SHP77 (cell line): ENCODE measurements around the gene GADL1.

Experiments used
- DNase-seq, 2 experiments: peaks; one replicate each; lab custom pipeline; 2025; lab: John Stamatoyannopoulos, UW

GADL1 gene, protein sequence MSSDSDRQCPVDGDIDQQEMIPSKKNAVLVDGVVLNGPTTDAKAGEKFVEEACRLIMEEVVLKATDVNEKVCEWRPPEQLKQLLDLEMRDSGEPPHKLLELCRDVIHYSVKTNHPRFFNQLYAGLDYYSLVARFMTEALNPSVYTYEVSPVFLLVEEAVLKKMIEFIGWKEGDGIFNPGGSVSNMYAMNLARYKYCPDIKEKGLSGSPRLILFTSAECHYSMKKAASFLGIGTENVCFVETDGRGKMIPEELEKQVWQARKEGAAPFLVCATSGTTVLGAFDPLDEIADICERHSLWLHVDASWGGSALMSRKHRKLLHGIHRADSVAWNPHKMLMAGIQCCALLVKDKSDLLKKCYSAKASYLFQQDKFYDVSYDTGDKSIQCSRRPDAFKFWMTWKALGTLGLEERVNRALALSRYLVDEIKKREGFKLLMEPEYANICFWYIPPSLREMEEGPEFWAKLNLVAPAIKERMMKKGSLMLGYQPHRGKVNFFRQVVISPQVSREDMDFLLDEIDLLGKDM

GRCh38 chr3:30894521-30895251 lies at the start of gene GADL1:
Gene GADL1 (minus strand): TSS chr3:30894661. CDS start chr3:30894614, 47 bp downstream.
- no peak for DNase-seq

DNA sequence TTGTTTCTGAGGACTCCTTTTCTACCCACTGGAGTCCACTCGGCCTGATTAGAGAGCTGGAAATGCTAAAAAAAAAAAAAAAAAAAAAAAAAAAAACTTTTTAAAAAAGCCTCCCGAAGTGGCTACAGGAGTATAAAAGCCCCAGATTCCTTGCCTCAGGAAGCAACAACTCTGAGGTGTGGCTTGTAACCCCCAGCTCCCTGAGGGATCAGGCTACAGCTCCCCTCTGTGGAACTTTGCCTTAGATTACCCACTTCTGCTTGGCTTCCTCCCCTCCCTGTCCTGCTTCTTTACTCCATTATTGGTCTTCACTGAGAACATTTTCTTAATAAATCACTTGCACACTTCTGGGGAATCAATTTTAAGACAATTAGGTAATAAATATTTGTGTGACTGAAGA lies 49.7 kb upstream of the GADL1 start:
- DNase-seq, result no peak

DNA sequence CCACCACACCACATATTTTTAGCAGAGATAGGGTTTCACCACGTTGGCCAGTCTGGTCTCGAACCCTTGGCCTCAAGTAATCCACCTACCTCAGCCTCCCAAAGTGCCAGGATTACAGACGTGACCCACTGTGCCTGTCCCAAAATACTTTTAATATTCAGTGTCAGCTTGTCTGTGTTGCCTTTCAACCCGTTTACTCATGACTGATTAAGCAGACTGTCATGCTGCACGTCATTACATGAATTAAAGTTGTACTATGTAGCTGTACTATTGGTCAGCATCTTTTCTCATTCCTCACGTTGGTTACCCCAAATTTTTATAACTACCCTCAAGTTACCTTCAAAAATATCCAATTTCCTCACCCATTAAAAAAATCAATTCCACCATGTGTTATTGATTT lies 48.7 kb upstream of the GADL1 start:
- DNase-seq, result no peak

GRCh38 chr3:30941342-30941741 lies 46.9 kb upstream of the GADL1 start:
- no peak for DNase-seq

- DNase-seq, result no peak
These were observed 46.3 kb upstream of the GADL1 start for GRCh38 chr3:30940740-30941139.

- peak; percentile 28 to 60 for DNase-seq
These were observed 39.7 kb upstream of the GADL1 start for GRCh38 chr3:30934208-30934550.

DNA sequence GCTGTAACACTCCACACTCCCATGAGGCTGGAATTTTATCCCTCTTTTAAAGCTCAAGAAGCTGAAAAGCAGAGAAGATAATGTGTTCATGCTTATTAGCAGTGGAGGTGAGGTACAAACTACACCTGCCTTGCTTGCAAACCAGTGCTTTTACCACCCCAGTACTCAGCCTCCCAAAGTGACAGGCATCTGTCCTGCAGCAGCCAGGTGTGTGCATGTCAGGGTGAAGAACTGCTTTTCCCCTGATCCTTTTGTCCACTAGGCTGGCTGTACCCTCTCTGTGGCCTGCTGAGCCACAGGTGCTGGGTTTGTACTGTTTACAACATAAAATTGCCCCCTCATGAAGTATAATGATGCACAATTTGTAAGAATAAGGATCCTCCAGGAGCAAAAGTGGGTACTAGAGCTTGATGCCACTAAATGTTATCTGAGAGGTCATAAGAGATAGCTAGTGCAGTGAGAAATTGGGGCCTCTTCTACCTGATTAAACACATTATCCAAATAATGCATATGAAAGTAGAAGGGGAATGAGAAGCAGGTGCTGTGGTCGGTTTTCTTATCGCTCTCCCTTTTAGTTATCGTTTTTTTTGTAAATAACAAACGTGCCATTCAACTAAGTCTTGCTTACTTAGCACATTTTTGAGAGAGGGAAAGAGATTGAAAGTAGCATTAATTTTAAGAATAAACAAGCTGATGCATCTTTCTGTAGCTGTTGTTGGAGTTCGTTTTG lies 39.2 kb upstream of the GADL1 start:
- peak; percentile 5 to 11 for DNase-seq

- no peak for DNase-seq
These were observed 38.1 kb upstream of the GADL1 start for GRCh38 chr3:30932513-30933098.

DNA sequence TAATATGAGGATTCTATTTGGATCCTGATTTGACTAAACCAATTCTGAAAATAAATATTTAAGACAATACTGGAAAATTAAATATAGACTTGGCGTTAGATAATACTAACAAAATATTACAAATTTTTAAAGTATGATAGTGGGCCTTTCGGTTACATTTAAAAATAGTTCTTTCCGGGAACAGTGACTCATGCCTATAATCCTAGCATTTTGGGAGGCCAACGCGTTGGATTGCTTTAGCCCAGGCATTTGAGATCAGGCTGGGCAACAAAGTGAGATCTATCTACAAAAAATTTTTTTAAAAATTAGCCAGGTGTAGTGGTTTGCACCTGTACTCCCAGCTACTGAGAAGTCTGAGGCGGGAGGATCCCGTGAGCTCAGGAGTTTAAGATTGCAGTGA lies 30.3 kb upstream of the GADL1 start:
- DNase-seq, result no peak

- DNase-seq, result no peak
These were observed 25.1 kb upstream of the GADL1 start for GRCh38 chr3:30919564-30919963.

DNA sequence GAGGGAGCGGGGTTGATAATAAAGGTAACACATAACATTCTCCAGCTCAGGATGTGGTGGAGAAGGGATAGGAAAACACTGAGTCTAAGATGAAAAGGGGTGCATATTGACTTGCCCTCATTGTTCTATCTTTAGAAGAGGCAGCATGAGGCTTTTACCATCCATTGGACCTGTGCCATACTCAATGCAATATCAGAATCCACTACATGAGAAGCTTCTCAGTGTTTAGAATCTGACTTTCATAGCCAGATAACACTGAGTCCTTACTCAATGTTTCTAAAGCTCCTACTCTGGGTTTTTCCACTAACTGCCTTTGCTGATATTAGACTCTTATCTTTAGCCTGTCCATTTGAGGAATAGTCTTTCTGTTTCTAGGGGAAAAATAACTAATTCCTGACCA lies 24.3 kb upstream of the GADL1 start:
- DNase-seq, result no peak

- no peak for DNase-seq
These were observed 21.3 kb upstream of the GADL1 start for GRCh38 chr3:30915782-30916181.

DNA sequence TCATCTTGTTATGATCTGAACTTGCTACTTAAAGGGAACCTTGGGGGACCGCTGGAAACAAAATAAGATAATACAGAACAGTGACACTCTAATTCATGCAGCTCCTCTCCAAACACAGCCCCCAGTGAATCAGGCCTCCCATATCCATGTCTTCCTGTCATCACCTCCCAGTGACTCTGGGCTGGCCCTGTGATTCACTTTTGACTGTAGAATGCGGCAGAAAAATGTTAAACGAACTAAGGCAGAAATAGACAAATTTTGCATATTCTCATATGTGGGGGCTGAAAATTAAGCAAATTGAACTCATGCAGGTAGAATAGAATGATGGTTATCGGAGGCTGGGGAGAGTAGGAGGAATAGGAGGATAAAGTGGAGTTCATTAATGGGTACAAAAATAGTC lies 20.2 kb upstream of the GADL1 start:
- DNase-seq, result no peak

GRCh38 chr3:30913176-30913575 lies 18.7 kb upstream of the GADL1 start:
- no peak for DNase-seq

- no peak for DNase-seq
These were observed 17.8 kb upstream of the GADL1 start for GRCh38 chr3:30912301-30912700.

DNA sequence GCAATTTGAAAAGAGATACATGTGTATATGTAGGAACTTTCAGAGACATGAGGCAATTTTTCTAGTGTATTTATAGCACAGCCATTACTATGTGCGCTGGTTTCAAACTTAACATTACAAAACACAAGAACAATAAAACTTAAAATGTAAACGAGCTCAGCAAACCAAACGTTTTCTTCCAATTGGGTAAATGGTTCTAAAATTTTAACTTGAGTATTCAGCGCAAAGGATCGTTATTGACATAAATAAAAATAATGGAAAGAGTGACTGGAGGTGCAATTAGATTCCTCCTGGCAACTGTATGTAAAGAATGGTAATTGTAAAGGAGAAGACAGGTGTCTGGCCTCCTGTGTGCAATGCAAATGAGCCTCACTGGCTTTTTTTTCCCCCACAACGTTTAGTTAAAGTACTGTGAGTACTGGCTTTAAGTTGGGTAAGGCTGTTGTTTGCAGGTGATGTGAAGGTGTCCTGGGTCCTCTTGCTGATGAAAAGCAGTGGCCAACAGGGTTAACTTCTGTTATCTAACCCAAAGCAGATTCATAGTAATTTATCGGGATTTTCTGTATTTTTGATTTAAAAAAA lies 14.1 kb upstream of the GADL1 start:
- no peak for DNase-seq

GRCh38 chr3:30904996-30905395 lies 10.5 kb upstream of the GADL1 start:
- DNase-seq, result no peak

DNA sequence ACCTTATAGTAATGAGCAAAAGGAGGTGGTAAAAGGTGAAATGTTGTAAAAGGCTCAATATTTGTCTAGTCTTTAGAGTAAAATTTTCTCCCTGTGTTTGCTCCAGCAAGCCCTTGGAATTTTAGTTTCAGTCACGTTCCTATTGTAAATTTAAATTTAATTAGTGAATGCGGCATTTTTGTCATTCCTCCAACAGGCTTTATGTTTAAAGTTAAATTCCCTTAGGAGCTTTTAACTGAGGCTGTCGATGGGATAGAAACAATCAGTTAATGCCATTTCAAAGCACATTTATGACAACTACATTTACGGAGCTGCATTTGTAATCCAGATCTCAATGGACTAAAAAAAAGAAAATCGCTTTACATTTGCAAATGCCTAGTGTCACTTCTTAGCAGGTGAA lies 868 bp upstream of the GADL1 start:
- DNase-seq, result no peak

DNA sequence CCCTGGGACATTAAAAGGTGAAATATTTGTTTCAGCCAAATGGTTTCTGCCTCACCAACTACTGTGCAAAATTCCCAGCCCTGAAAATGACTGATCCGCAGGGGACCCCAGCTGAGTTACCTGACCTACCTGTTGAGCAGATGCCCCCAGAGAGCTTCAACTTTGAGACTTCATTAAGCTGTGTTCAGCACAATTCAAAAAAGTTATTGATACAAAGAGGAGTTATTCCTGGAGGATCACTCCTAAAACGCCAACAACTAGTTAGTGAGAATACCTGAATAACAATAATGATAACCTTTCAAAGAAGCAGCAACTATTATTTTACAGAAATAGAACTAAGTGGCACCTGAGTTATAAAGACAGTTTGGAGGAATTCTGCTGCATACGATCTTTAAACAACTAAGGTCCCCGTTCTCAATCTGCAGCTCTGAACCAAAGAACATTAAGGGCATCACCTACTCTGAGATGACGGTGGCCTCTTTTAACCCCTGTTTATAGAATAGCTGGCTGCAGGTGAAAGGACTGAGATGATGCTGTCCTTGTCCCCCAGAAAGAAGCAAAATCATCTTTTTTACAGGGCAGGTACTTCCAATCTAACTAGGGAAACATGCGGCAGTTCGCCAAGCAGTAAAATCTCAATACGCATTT lies 659 bp downstream of the GADL1 start:
- DNase-seq, result no peak

- DNase-seq, result no peak
These were observed 3.6 kb downstream of the GADL1 start for GRCh38 chr3:30890907-30891306.

GRCh38 chr3:30886888-30887287 lies 7.6 kb downstream of the GADL1 start:
- no peak for DNase-seq
